NK-92 (cell line): ENCODE data around the gene NT5E.
"Not testable (repeated sequence)": the region's sequence is repeated elsewhere in the genome, so short reads cannot be mapped to it uniquely, and the experiment has no call there.

Experiments
- DNase-seq: peaks from one replicate; lab custom pipeline; 2025; ENCODE audit not compliant: unreplicated experiment; lab: John Stamatoyannopoulos, UW

The NT5E gene

GRCh38 chr6:85449818-85450759, at the start of gene NT5E:
TSS of gene NT5E (plus strand) at chr6:85450083. CDS start at chr6:85450140, 57 bp downstream.
- no peak for DNase-seq

- no peak for DNase-seq
These were observed 49.6 kb upstream of the NT5E start for GRCh38 chr6:85400331-85400730.

- DNase-seq, result no peak
These were observed 48.5 kb upstream of the NT5E start for GRCh38 chr6:85401186-85402021.

GRCh38 chr6:85402071-85402470, 47.8 kb upstream of the NT5E start:
- DNase-seq, result no peak

GRCh38 chr6:85402922-85403321, 47.0 kb upstream of the NT5E start:
- no peak for DNase-seq

- no peak for DNase-seq
These were observed 46.4 kb upstream of the NT5E start for GRCh38 chr6:85403331-85404015.

GRCh38 chr6:85404016-85404563, 45.8 kb upstream of the NT5E start:
- not testable (repeated sequence) for DNase-seq

GRCh38 chr6:85404564-85405174, 45.2 kb upstream of the NT5E start:
- no peak for DNase-seq

- DNase-seq, result no peak
These were observed 44.6 kb upstream of the NT5E start for GRCh38 chr6:85405175-85405852.

- no peak for DNase-seq
These were observed 44.1 kb upstream of the NT5E start for GRCh38 chr6:85405853-85406198.

- no peak for DNase-seq
These were observed 43.2 kb upstream of the NT5E start for GRCh38 chr6:85406641-85407075.

- DNase-seq, result no peak
These were observed 41.8 kb upstream of the NT5E start for GRCh38 chr6:85408039-85408438.

GRCh38 chr6:85412911-85413430, 36.9 kb upstream of the NT5E start:
- DNase-seq, result no peak

GRCh38 chr6:85416049-85416448, 33.8 kb upstream of the NT5E start:
- DNase-seq, result no peak

- no peak for DNase-seq
These were observed 33.1 kb upstream of the NT5E start for GRCh38 chr6:85416766-85417165.

- no peak for DNase-seq
These were observed 32.5 kb upstream of the NT5E start for GRCh38 chr6:85417336-85417735.

GRCh38 chr6:85418059-85418458, 31.8 kb upstream of the NT5E start:
- DNase-seq, result no peak

- no peak for DNase-seq
These were observed 30.7 kb upstream of the NT5E start for GRCh38 chr6:85419046-85419759.

- DNase-seq, result no peak
These were observed 29.3 kb upstream of the NT5E start for GRCh38 chr6:85420551-85420950.
